Sigmoid colon (tissue), 3 donors: Measurements from ENCODE around the gene CHN2.

Experiments
- CTCF ChIP-seq, 4 experiments: fragments of 450-650 bp in 3 of 4; fragments of 200-600 bp in 1 of 4; IDR thresholded peaks; one replicate each; pipeline ENCODE4 v1.5.1; 2016 to 2019; ENCODE audit warnings: antibody characterized with exemption in 4 of 4, mild to moderate bottlenecking in 3 of 4, moderate library complexity in 2 of 4
- POLR2A ChIP-seq, 2 donors: fragments of 450-650 bp; IDR thresholded peaks; one replicate each; pipeline ENCODE4 v1.6.1; 2016; ENCODE audit warnings: antibody characterized with exemption in 2 of 2, mild to moderate bottlenecking in 2 of 2, moderate library complexity in 2 of 2

DNA sequence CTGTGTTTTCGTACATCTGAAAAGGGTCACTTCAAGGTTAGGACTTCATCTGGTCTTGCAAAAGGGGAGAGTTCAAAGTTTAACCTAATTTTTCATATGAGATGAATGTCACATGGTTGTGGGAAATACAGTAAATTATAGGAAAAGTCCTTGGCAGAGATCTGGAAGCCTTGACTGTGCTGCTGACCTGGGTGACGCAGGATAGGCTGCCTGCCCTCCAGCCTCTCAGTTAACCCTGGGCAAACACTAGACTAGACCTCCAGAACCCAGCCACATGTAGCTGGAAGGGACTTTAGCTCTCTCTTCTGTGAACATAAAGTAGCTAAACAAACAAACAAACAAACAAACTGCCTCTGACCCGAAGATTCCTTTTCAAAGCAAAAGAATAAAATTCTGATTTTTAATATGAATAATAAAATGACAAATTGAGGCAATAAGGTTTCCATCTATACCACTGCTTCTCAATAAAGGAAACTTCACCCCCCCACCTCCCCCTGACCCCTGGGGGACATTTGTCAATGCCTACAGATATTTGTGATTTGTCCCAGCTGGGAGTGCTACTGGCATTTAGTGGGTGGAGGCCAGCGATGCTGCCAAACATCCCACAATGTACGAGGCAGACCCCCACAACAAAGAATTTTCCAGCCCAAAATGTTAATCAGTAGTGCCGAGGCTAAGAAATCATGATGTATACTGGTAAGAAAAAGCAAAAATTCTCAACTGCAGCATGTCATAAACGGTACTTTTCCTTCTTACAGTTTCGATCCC is 293.8 kb downstream of the CHN2 start:
- TF ChIP-seq CTCF (IDR thresholded peaks at IDR 0.05) (no peak), POLR2A (IDR thresholded peaks at IDR 0.05) (no peak)
